HS-27A (cell line): ENCODE data around the gene HDAC4.
"Not testable (repeated sequence)": the region's sequence is repeated elsewhere in the genome, so short reads cannot be mapped to it uniquely, and the experiment has no call there.

Source experiments
- DNase-seq: peaks from one replicate; pipeline ENCODE4 v3.0.0-alpha.2; 2012; ENCODE audit warnings: low read depth, missing footprints

HDAC4 gene

GRCh38 chr2:239042551-239043320 lies 358.1 kb downstream of the HDAC4 start:
- no peak for DNase-seq

DNA sequence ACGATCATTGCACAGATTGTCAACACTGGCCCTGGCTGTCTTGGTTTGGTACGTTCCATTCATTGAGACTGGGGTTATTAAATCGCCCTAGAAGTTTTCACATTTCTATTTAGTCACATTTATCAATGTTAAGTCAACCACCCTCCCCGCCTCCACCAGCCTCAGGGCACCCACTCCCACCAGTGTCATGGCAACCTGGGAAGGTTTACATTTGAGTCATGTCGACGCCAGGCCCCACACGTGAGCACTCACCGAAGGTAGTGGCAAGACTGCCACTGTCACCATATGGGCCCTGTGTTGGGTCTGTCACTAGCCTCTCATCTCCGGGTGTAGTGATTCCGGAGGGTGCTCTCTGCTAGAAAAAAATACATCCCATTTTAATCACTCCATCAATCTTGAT lies 358.8 kb downstream of the HDAC4 start:
- DNase-seq: no peak

DNA sequence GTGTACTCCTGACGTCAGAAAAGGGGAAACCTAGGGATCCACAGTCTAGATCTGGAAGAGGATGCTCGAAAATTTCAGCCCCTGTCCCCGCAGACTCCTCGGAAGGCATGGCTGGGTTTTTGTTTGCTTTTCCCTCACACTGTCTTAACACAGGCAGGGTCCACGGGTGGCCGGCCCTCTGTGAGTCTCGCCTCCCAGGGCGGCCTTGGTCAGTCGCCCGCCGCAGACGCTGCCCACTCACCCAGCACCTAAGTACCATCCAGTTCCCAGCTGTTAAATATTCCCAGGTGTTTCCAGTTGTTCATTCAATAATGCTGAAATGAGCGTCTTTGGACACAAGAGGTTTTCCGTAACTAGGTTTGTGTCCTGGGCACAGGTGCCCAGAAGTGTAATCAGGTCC lies 359.8 kb downstream of the HDAC4 start:
- no peak for DNase-seq

GRCh38 chr2:239040152-239040761 lies 360.6 kb downstream of the HDAC4 start:
- DNase-seq: no peak

DNA sequence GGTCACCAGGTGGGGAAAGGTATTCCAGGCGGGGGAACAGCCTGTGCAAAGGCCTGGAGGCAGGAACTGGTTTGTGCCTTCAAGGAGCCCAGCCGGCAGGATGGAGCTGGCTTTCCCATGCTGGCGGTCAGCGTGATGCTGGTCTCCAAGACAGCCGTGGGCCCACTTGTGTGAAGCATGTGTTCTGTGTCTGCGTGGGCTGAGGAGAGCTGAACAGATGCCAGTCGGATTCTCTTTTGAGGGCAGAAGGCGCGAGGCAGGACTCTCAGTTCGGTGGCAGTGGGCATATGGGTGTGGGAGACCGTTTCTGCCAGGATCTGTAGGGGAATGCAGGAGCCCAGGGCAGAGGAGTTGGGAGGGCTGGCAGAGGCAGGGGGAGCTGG lies 361.4 kb downstream of the HDAC4 start:
- DNase-seq: no peak

- DNase-seq: no peak
Measured at GRCh38 chr2:239038773-239039478, 361.9 kb downstream of the HDAC4 start.

- not testable (repeated sequence) for DNase-seq
Measured at GRCh38 chr2:239038284-239038683, 362.5 kb downstream of the HDAC4 start.

DNA sequence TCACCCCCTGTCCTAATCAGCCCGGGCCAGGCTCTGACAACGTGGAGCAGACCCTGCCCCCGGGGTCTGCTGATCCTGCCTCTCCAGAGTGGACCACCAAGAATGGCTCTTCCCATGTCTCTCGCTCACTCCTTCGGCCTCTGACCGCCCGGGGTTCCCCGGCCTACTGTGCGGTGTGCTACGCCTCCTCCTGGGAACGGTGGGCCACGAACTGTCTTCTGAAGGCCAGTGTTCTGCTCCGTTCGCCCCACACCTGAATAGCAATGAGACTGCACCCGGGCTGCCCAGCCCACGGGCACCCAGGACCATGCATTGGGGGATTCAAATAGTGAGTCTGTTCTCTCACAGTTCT lies 363.3 kb downstream of the HDAC4 start:
- DNase-seq: no peak

- DNase-seq: no peak
Measured at GRCh38 chr2:239036819-239037558, 363.8 kb downstream of the HDAC4 start.

GRCh38 chr2:239035997-239036731 lies 364.7 kb downstream of the HDAC4 start:
- no peak for DNase-seq

DNA sequence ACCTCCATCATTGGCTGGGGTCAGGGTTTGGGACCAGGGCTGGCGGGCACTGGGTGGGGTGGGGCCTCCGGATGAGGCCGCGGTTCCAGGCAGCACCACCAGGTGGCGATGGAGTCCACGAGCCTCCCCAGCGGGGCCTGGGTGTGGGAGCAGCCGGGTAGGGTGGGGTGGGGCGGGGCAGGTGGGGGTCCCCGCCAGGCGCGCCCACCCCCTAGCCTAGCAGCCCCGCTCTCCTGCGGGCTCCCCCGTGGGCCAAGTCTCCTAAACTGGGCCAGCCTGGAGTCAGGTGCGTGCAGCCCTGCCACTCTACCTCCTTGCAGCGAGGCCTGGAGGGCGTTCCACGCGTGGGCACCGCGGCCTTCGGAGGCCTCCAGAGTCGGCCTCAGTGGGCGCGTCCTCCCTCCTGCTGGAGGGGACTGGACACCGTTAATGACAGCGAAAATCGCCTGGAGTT lies 365.4 kb downstream of the HDAC4 start:
- no peak for DNase-seq

DNA sequence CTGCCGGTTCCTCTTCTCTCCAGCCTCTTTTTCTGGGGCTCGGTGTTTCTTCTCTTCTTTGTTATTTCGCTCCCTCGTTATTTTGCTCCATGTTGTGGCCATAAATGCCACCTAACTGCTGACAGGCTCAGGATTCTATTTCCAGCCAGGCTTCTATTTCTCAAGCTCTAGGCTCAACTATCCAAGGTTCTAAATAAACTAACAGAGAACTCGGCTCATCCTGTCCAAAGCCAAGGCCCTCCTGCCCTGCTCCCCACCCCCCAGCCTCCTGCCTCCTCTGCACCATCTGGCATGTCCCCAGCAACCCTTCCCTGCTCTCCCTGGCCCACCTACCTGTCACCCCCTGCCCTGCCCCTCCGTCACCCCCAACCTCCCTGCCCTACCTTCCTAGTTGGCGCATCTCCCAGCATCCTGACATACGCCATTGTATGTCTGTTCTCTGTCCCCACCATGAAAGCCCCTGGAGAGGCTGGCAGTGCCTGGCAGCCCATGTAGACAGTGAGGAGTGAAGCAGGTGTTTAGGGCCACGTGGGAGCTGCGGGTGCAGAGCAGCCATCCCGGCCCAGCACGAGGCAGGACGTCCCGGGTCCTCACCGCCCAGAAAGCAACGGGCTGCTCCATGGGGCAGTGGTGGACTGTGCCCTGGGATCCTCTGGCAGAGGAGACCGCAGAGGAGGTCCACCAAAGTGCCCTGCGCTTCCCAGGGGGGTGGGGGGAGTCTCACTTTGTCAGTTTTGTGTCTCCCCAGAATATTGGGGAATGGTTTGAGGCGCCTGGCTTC lies 366.1 kb downstream of the HDAC4 start:
- DNase-seq: no peak

DNA sequence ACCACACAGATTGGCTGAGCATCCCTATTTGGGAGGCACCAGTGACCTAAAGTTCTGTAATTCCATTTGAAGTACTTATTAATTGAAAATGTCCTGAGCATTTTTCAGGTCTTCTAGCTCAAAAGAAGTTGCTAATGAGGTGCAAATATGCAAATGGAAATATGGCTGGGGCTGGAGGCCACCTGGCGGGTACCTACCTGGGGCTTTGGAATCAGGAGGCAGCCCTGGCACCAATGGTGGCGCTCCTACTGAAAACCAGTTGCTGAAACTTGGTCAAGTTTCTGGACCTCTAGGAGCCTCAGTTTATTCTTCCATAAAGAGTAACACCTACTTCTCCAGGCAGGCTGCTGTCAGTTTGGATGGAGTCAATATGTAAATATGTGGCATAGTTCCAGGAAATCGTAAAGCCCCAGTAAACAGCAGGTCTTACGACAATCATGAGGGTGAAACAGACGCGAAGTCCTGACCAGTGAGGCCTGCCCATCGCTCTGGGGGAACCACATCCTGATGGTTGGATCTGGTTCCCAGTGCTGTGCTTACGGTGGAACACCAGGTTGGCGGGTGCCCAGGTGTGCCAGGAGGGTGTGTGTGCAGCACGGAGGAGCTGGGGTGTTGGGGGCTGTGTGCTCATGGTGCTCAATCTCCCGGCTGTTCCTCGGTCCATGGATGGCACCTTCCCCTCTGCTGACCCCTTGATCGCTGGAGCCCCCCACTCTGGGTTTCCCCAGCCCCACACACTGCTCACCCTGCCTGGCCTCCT lies 366.8 kb downstream of the HDAC4 start:
- no peak for DNase-seq

GRCh38 chr2:239029958-239030357 lies 370.9 kb downstream of the HDAC4 start:
- DNase-seq: no peak

- DNase-seq: no peak
Measured at GRCh38 chr2:239028253-239028619, 372.6 kb downstream of the HDAC4 start.

DNA sequence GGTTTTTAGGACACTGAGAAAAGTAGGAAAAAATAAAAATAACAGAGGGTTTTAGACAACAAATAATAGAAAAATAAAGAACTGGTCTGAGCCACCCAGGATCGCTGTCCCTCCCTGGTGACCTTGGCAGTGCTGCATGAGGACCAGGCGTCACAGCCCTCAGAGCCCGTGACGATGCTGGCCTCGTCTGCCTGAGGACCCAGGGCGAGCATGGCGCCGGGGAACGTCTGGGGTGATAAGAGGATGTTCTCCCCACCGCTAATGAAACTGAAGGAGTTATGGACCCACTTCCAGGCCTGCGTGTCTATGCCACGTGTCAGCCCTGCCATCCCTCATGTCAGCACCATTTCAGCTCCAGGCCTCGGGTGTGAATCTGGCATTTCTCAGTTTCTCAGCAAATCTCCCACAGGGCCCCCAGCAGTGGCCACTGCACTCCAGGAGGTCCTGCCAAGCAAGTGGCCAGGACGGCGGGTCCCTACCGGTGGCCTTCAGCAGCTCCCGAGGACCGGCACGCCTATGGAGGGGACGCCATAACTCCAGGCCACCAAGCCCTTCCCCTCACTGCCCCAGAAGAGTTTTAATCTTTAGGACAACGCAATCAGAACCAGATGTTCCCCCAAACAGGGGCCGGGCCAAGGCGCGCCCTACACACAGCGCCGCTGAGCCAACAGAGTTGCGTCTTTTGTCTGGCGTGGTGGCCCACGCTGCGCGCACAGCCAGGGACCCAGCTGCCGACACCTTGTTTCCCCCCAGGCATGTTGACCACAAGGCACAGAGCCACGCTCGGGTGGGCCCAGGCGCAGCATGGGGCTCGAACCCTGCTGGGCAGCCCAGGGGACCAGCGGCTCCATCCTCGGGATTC lies 373.2 kb downstream of the HDAC4 start:
- no peak for DNase-seq

DNA sequence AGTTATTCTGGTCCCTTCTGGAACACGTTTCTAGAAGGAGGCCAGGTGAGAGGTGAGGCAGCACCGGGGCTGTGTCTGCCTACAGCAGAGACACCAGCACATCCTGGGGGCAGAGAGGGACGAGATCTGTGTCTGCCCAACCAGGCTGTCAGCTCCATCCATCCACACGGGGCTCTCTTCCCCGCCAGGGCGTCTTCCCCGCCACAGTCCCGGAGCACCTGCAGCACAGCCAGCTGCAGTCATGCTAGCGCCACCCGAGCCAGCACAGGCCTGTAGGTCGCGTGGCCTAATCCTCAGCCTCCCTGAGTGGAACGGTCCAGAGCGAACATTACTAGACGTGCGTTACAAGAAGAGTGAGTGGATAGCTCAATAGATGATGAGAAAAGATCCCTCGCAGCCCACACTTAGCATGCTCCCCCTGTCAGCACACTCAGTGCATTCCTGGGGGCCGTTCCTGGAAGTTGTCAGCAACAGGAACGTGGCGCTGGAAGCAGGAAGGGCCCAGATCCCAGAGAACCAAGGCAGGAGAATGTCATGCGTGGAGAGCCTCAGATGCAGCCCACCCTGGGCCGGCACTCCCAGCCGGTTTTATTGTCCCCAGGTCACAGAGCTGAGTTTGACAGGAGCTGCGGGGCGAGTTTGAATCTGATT lies 374.0 kb downstream of the HDAC4 start:
- no peak for DNase-seq

- no peak for DNase-seq
Measured at GRCh38 chr2:239025951-239026461, 374.8 kb downstream of the HDAC4 start.
